MCF 10A (cell line): ENCODE results near the gene PKIB. TPM values are rescaled to one million over a fixed set of nuclear protein-coding genes. Genes with fewer than 3 reads are reported as not detected.

Experiments
- BruUV-seq: library from RNA; stranded (reverse); fragments of 400-500 nt; replicated peaks from 2 replicates; lab custom pipeline; 2021; lab: Mats Ljungman, UMichigan
- CTCF ChIA-PET: fragments of 300-600 bp; sonication (Branson Sonifier 250); formaldehyde crosslinking; extraction: SDS; loops from one replicate; lab custom pipeline; 2021; ENCODE audit warnings: antibody characterized with exemption, inconsistent platforms; lab: Yijun Ruan, JAX
- POLR2A ChIA-PET: fragments of 300-600, 350-650 bp; sonication (Branson Sonifier 250); formaldehyde crosslinking; extraction: SDS; loops from one replicate; lab custom pipeline; 2020; ENCODE audit warnings: antibody characterized with exemption, inconsistent platforms; lab: Yijun Ruan, JAX
- DNase-seq: peaks from one replicate; pipeline ENCODE4 v3.0.0-alpha.2; 2018; ENCODE audit not compliant: unreplicated experiment
- H3K27ac Mint-ChIP-seq: one replicate; pipeline ENCODE4 v1.8.0; 2022; ENCODE audit warnings: mild to moderate bottlenecking, low read depth, mixed read lengths; ENCODE audit not compliant: unreplicated experiment
- H3K27me3 Mint-ChIP-seq: one replicate; pipeline ENCODE4 v1.8.0; 2022; ENCODE audit warnings: mixed read lengths; ENCODE audit not compliant: insufficient read depth, unreplicated experiment
- H3K36me3 Mint-ChIP-seq: one replicate; pipeline ENCODE4 v1.8.0; 2022; ENCODE audit warnings: mild to moderate bottlenecking, moderate library complexity, mixed read lengths; ENCODE audit not compliant: insufficient read depth, unreplicated experiment
- H3K4me1 Mint-ChIP-seq: one replicate; pipeline ENCODE4 v1.8.0; 2022; ENCODE audit warnings: mixed read lengths; ENCODE audit not compliant: insufficient read depth, unreplicated experiment
- H3K4me3 Mint-ChIP-seq: one replicate; pipeline ENCODE4 v1.8.0; 2022; ENCODE audit warnings: mild to moderate bottlenecking, moderate library complexity, mixed read lengths; ENCODE audit not compliant: unreplicated experiment
- H3K9me3 Mint-ChIP-seq: one replicate; pipeline ENCODE4 v1.8.0; 2022; ENCODE audit warnings: mixed read lengths; ENCODE audit not compliant: unreplicated experiment
- intact Hi-C: fragments of 100-400 bp; cut with micrococcal nuclease; formaldehyde crosslinking; loops from 2 replicates; pipeline ENCODE4 v1.14.1; 2022
- total RNA-seq: library from RNA; stranded (reverse); gene quantifications from 2 replicates; pipeline ENCODE4 v1.2.3, GENCODE V29; 2022
- TF ChIP-seq, protein P1 (sequence below): fragments of 200-600 bp; IDR thresholded peaks from one replicate; pipeline ENCODE4 v1.8.0; 2022; ENCODE audit warnings: antibody characterized with exemption, mild to moderate bottlenecking; ENCODE audit not compliant: unreplicated experiment

Gene PKIB
- total RNA-seq, 1 experiment from 2014 or later: 6.0 TPM

DNA sequence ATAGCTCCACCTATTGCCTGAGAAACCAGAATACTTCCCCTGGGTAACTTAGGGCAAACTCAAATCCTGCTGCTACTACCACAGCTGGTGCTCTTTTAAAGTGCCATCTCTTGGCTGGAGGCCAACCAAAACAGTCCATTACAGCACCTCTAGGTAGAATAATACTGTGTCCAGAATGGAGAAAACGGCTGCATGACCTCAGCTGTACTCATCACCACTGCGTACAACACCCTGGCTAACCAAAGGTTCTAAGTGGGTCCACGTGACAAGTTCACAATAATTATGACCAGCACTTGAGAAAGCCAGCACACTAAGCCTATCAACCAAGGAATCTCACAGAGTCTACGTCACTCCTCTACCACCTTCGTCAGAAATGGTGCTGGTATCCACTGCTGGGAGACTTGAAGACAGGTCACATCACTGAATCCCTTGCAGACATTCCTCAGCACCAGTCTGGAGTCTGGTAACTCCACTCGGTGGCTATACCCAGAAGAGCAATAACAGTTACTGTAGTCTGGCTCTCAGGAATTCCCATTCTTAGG is 40.9 kb upstream of the PKIB start:
- no peak overlapping the region for H3K27ac Mint-ChIP-seq
- H3K9me3 Mint-ChIP-seq: no peaks in the 10 kb centered on the region
- intact Hi-C loops: no loop called here
- no peaks in the 10 kb centered on the region for H3K36me3 Mint-ChIP-seq
- H3K4me3 Mint-ChIP-seq: no peak overlapping the region
- H3K27me3 Mint-ChIP-seq: no peaks in the 10 kb centered on the region
- BruUV-seq: no TSS peak
- POLR2A ChIA-PET: no interaction called here
- DNase-seq: peak; percentile 30
- peaks cover 14% of the 10 kb centered on the region for H3K4me1 Mint-ChIP-seq
- TF ChIP-seq, protein P1, sequence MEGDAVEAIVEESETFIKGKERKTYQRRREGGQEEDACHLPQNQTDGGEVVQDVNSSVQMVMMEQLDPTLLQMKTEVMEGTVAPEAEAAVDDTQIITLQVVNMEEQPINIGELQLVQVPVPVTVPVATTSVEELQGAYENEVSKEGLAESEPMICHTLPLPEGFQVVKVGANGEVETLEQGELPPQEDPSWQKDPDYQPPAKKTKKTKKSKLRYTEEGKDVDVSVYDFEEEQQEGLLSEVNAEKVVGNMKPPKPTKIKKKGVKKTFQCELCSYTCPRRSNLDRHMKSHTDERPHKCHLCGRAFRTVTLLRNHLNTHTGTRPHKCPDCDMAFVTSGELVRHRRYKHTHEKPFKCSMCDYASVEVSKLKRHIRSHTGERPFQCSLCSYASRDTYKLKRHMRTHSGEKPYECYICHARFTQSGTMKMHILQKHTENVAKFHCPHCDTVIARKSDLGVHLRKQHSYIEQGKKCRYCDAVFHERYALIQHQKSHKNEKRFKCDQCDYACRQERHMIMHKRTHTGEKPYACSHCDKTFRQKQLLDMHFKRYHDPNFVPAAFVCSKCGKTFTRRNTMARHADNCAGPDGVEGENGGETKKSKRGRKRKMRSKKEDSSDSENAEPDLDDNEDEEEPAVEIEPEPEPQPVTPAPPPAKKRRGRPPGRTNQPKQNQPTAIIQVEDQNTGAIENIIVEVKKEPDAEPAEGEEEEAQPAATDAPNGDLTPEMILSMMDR: no peak
- CTCF ChIA-PET: interaction anchor here (1.1 to 3.3 kb wide), 2 partner anchors 39 to 106 kb away, joined by 3 to 17 read pairs; no protein-coding TSS in a partner anchor

DNA sequence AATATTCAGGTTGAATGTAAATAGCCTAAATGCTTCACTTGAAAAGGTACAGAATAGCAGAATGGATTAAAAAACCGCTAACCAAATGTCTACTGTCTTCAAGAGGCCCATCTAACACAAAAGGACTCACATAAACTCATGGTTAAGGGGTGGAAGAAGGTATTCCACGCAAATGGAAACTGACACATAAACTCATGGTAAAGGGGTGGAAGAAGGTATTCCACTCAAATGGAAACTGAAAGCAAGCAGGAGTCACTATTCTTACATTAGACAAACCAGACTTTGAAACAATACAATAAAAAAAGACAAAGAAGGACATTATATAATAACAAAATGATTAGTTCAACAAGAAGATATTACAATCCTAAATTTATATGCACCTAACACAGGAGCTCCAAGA is 38.3 kb upstream of the PKIB start:
- DNase-seq: no peak
- intact Hi-C loops: no loop called here
- Mint-ChIP-seq H3K27ac (no peak overlapping the region), H3K4me1 (peaks cover 14% of the 10 kb centered on the region), H3K9me3 (no peaks in the 10 kb centered on the region), H3K36me3 (no peaks in the 10 kb centered on the region), H3K4me3 (no peak overlapping the region), H3K27me3 (no peaks in the 10 kb centered on the region)
- TF ChIP-seq, protein P1: no peak
- ChIA-PET POLR2A (no interaction called here), CTCF (interaction anchor here (0.6 to 0.9 kb wide), 2 partner anchors 38 to 110 kb away, joined by 3 read pairs; partner anchors contain the start of gene PKIB)
- no TSS peak for BruUV-seq

DNA sequence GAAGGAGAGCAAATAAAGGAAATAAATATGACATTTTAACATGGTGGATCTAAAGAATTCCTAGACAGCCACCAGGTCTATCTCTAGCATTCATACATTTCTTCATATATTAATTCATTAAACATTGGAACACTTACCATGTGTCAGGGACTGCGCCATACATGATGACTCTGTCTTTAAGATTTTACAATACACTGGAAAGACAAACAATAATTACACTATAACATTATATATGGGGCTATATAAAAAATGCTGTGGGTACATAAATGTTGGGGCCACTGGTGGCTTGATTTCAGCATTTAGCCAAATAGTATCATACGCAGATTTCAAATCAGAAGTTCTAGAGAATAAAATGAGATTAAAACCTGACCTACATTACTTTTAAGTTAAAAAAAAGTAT is 33.3 kb upstream of the PKIB start:
- BruUV-seq: no TSS peak
- no peaks in the 10 kb centered on the region for H3K36me3 Mint-ChIP-seq
- ChIA-PET CTCF (no interaction called here), POLR2A (no interaction called here)
- peaks cover 7% of the 10 kb centered on the region for H3K9me3 Mint-ChIP-seq
- no peak for DNase-seq
- no peaks in the 10 kb centered on the region for H3K27me3 Mint-ChIP-seq
- TF ChIP-seq, protein P1: no peak
- intact Hi-C loops: no loop called here
- H3K27ac Mint-ChIP-seq: no peak overlapping the region
- H3K4me3 Mint-ChIP-seq: no peak overlapping the region
- peaks cover 6% of the 10 kb centered on the region for H3K4me1 Mint-ChIP-seq

DNA sequence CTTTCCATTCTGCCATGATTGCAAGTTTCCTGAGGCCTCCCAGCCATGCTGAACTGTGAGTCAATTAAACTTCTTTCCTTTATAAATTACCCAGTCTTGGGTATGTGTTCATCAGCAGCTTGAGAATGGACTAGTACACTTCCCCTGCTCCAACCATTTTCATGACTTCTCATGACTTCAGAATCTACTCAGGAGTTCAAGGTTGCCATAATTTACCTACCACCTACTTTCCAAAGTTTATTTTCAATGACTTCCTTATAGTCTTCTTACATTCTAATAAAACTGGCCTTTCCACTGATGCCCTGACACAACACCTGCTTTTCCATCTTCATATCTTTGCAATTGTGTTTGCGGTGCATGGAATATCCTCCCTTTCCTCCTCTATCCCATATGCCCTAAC is 31.2 kb upstream of the PKIB start:
- Mint-ChIP-seq H3K4me3 (no peak overlapping the region), H3K27ac (no peak overlapping the region), H3K36me3 (no peaks in the 10 kb centered on the region), H3K27me3 (no peaks in the 10 kb centered on the region), H3K4me1 (no peaks in the 10 kb centered on the region), H3K9me3 (peaks cover 7% of the 10 kb centered on the region)
- DNase-seq: no peak
- intact Hi-C loops: no loop called here
- BruUV-seq: no TSS peak
- TF ChIP-seq, protein P1: no peak
- ChIA-PET POLR2A (no interaction called here), CTCF (no interaction called here)
